Keratinocyte (primary cell): Measurements from ENCODE around the gene HS3ST3B1. TPM values are rescaled to one million over a fixed set of nuclear protein-coding genes. Genes with fewer than 3 reads are reported as not detected.

Source experiments
- DNase-seq: peaks from one replicate; pipeline ENCODE4 v3.0.0-alpha.2; 2011; ENCODE audit warnings: low read depth, missing footprints, low spot score
- FAIRE-seq: peaks from 2 replicates; lab custom pipeline; 2011; peaks lifted over from hg19 to GRCh38; lab: Jason Lieb, UNC
- H2AFZ ChIP-seq: 2 replicates; pipeline ENCODE4 v1.6.0; 2012; ENCODE audit warnings: low read length, control low read depth, inconsistent platforms; ENCODE audit not compliant: control insufficient read depth
- H3K27ac ChIP-seq: 2 replicates; pipeline ENCODE4 v1.5.1; 2011; ENCODE audit warnings: low read length; ENCODE audit not compliant: control insufficient read depth, insufficient read depth
- H3K27me3 ChIP-seq: 3 replicates; pipeline ENCODE4 v1.6.0; 2011; ENCODE audit warnings: low read length; ENCODE audit not compliant: control insufficient read depth, insufficient read depth; ENCODE audit errors: extremely low read depth
- H3K36me3 ChIP-seq, 2 experiments: 2 replicates in 1 of 2; 3 replicates in 1 of 2; pipeline ENCODE4 v1.5.1; 2011; ENCODE audit warnings: low read length in 2 of 2, mild to moderate bottlenecking in 1 of 2; ENCODE audit not compliant: control insufficient read depth in 2 of 2, insufficient read depth in 2 of 2; ENCODE audit errors: extremely low read depth in 1 of 2
- H3K4me1 ChIP-seq: 3 replicates; pipeline ENCODE4 v1.5.1; 2011; ENCODE audit warnings: low read length; ENCODE audit not compliant: control insufficient read depth, insufficient read depth; ENCODE audit errors: extremely low read depth
- H3K4me2 ChIP-seq: 3 replicates; pipeline ENCODE4 v1.6.0; 2011; ENCODE audit warnings: low read depth, low read length; ENCODE audit not compliant: control insufficient read depth, insufficient read depth; ENCODE audit errors: extremely low read depth
- H3K4me3 ChIP-seq, 3 experiments: fragments of 200-600 bp in 1 of 3; sonication (generic) in 1 of 3; 2 replicates in 2 of 3; 3 replicates in 1 of 3; pipeline ENCODE4 v1.5.1; 2011 to 2016; ENCODE audit warnings: low read length in 3 of 3, mild to moderate bottlenecking in 3 of 3, control low read depth in 2 of 3, inconsistent platforms in 1 of 3, low read depth in 1 of 3, mixed read lengths in 1 of 3, mixed run types in 1 of 3, moderate library complexity in 1 of 3; ENCODE audit not compliant: control insufficient read depth in 2 of 3, insufficient read depth in 2 of 3; ENCODE audit errors: extremely low read depth in 1 of 3
- H3K79me2 ChIP-seq: 2 replicates; pipeline ENCODE4 v1.6.0; 2012; ENCODE audit warnings: low read length; ENCODE audit not compliant: control insufficient read depth, insufficient read depth
- H3K9ac ChIP-seq: 3 replicates; pipeline ENCODE4 v1.6.0; 2011; ENCODE audit warnings: low read length; ENCODE audit not compliant: control insufficient read depth, insufficient read depth; ENCODE audit errors: extremely low read depth
- H3K9me1 ChIP-seq: 3 replicates; pipeline ENCODE4 v1.6.0; 2011; ENCODE audit warnings: low read length; ENCODE audit not compliant: control insufficient read depth, insufficient read depth; ENCODE audit errors: extremely low read depth
- H3K9me3 ChIP-seq: 2 replicates; pipeline ENCODE4 v1.5.1; 2012; ENCODE audit warnings: low read depth, low read length; ENCODE audit not compliant: control insufficient read depth
- H4K20me1 ChIP-seq: 3 replicates; pipeline ENCODE4 v1.6.0; 2011; ENCODE audit warnings: low read length; ENCODE audit not compliant: control insufficient read depth, insufficient read depth; ENCODE audit errors: extremely low read depth
- EZH2 ChIP-seq: IDR thresholded peaks from one replicate; pipeline ENCODE4 v1.6.1; 2012; ENCODE audit warnings: inconsistent platforms, mild to moderate bottlenecking, low read length, moderate library complexity
- dilution Hi-C: fragments of 300-500 bp; cut with MboI; formaldehyde crosslinking; loops from one replicate; pipeline ENCODE4 v1.7.0; 2020; ENCODE audit warnings: low sequenced_read_pairs; ENCODE audit not compliant: extremely low pct_ligation_motif_present
- polyA plus RNA-seq, 5 experiments: library from polyadenylated mRNA; depleted of rRNA in 3 of 5; stranded (reverse) in 3 of 5; stranded (forward) in 1 of 5; unstranded in 1 of 5; fragments of >200 nt; gene quantifications; 1 replicate in 1 of 5; 2 replicates in 3 of 5; 3 replicates in 1 of 5; pipeline versions ENCODE4 v1.2.1 to v1.2.3, GENCODE V29; 2011 to 2012; ENCODE audit warnings: missing spikeins in 2 of 5, low read depth in 1 of 5, low replicate concordance in 1 of 5
- TF ChIP-seq, protein P1 (sequence below), 3 experiments: IDR thresholded peaks in 1 of 3; conservative IDR thresholded peaks in 1 of 3; optimal IDR thresholded peaks in 1 of 3; 2 replicates in 2 of 3; 3 replicates in 1 of 3; pipeline versions ENCODE3 to v1.5.1; 2011; ENCODE audit warnings: low read length in 3 of 3, mild to moderate bottlenecking in 3 of 3, moderate library complexity in 2 of 3, control low read depth in 1 of 3, inconsistent platforms in 1 of 3; ENCODE audit not compliant: insufficient read depth in 2 of 3; ENCODE audit errors: extremely low read depth in 1 of 3

HS3ST3B1 gene
- polyA plus RNA-seq, 1 donor (not counting 4 experiments of a cell fraction or from before 2014, with no cell fraction given) = 3.9 TPM

DNA sequence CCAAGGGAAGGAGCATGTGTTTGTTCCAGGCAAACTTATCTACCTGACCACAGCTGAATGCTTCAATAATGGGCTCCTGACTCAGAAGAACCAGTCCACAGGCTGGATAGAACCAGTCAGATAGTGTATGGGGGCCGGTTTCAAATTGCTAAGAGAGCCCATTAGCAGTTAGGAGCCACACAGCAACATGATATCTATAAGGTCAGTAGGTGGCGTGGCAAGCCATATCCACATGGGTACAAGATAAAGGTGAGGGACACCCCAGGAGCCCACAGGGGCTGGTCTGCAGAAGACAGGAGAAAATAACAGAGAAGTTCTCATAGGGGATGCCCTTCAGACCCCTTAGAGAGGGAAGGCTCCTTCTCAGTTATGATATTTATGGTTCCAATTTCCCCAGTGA, 32.6 kb upstream of the HS3ST3B1 start:
- H3K9me1 ChIP-seq = no peaks in the 10 kb centered on the region
- DNase-seq = no peak

GRCh38 chr17:14269473-14269872, 31.4 kb upstream of the HS3ST3B1 start:
- Histone ChIP-seq H3K9me1 (no peaks in the 10 kb centered on the region), H3K27ac (no peak overlapping the region), H3K79me2 (no peaks in the 10 kb centered on the region), H3K4me2 (no peak overlapping the region), H3K4me1 (no peaks in the 10 kb centered on the region), H3K9me3 (no peaks in the 10 kb centered on the region), H3K27me3 (no peaks in the 10 kb centered on the region), H4K20me1 (no peaks in the 10 kb centered on the region), H2AFZ (no peak overlapping the region), H3K9ac (no peak overlapping the region), H3K4me3 (no peak overlapping the region), H3K36me3 (no peaks in the 10 kb centered on the region)
- DNase-seq (no peak), FAIRE-seq (no peak)
- TF ChIP-seq EZH2 = no peak
- TF ChIP-seq, protein P1, sequence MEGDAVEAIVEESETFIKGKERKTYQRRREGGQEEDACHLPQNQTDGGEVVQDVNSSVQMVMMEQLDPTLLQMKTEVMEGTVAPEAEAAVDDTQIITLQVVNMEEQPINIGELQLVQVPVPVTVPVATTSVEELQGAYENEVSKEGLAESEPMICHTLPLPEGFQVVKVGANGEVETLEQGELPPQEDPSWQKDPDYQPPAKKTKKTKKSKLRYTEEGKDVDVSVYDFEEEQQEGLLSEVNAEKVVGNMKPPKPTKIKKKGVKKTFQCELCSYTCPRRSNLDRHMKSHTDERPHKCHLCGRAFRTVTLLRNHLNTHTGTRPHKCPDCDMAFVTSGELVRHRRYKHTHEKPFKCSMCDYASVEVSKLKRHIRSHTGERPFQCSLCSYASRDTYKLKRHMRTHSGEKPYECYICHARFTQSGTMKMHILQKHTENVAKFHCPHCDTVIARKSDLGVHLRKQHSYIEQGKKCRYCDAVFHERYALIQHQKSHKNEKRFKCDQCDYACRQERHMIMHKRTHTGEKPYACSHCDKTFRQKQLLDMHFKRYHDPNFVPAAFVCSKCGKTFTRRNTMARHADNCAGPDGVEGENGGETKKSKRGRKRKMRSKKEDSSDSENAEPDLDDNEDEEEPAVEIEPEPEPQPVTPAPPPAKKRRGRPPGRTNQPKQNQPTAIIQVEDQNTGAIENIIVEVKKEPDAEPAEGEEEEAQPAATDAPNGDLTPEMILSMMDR (optimal IDR thresholded peaks at IDR 0.05 in 1 of 3, IDR thresholded peaks at IDR 0.05 in 1 of 3, conservative IDR thresholded peaks at IDR 0.05 in 1 of 3; ENCODE audit: extremely low read depth in 1 of 3, insufficient read depth in 2 of 3, low read length in 3 of 3) = no peak
- dilution Hi-C loops = no loop called here

More for the DNA sequence above, 32.6 kb upstream of the HS3ST3B1 start:
- Histone ChIP-seq H3K9me3 (no peaks in the 10 kb centered on the region), H3K4me1 (no peaks in the 10 kb centered on the region), H3K9ac (no peak overlapping the region), H4K20me1 (no peaks in the 10 kb centered on the region), H3K4me2 (no peak overlapping the region), H3K36me3 (no peaks in the 10 kb centered on the region), H3K27me3 (no peaks in the 10 kb centered on the region), H3K79me2 (no peaks in the 10 kb centered on the region), H3K27ac (no peak overlapping the region), H2AFZ (no peak overlapping the region), H3K4me3 (no peak overlapping the region)
- TF ChIP-seq EZH2 = no peak
- TF ChIP-seq, protein P1 (optimal IDR thresholded peaks at IDR 0.05 in 1 of 3, IDR thresholded peaks at IDR 0.05 in 1 of 3, conservative IDR thresholded peaks at IDR 0.05 in 1 of 3; ENCODE audit: extremely low read depth in 1 of 3, insufficient read depth in 2 of 3, low read length in 3 of 3) = peak in 1 of 3 experiments; percentile 35
- dilution Hi-C loops = no loop called here
- peak; percentile 41 for FAIRE-seq
